ENCODE results near the gene DUOX2. TPM values are rescaled to one million over a fixed set of nuclear protein-coding genes. Genes with fewer than 3 reads are reported as not detected.
"Not testable (repeated sequence)": the region's sequence is repeated elsewhere in the genome, so short reads cannot be mapped to it uniquely, and the experiment has no call there.

Gene DUOX2
- total RNA-seq, 1 donor from 2014 or later: 20.6 TPM

GRCh38 chr15:45139770-45140169 lies 25.8 kb upstream of the DUOX2 start:
- intact Hi-C loops (cut with DNase I): no loop called here
- no peaks in the 10 kb centered on the region for H3K9me3 ChIP-seq
- H3K27me3 ChIP-seq: peaks cover 5% of the 10 kb centered on the region
- H3K4me3 ChIP-seq: no peak overlapping the region
- H3K27ac ChIP-seq: no peak overlapping the region
- no peak for DNase-seq (ENCODE audit: extremely low spot score in 2 of 2)
- TF ChIP-seq POLR2AphosphoS5 (IDR thresholded peaks at IDR 0.05; ENCODE audit: insufficient read depth in 1 of 2, low read depth in 1 of 2): no peak
- no peaks in the 10 kb centered on the region for H3K4me1 ChIP-seq
- H3K36me3 ChIP-seq: no peaks in the 10 kb centered on the region

GRCh38 chr15:45138814-45139765 lies 25.1 kb upstream of the DUOX2 start:
- Histone ChIP-seq H3K27me3 (peaks cover 6% of the 10 kb centered on the region), H3K27ac (no peak overlapping the region), H3K4me1 (no peaks in the 10 kb centered on the region), H3K4me3 (no peak overlapping the region), H3K36me3 (no peaks in the 10 kb centered on the region), H3K9me3 (no peaks in the 10 kb centered on the region)
- intact Hi-C loops (cut with DNase I): no loop called here
- TF ChIP-seq POLR2AphosphoS5 (IDR thresholded peaks at IDR 0.05; ENCODE audit: insufficient read depth in 1 of 2, low read depth in 1 of 2) (no peak), CTCF (IDR thresholded peaks at IDR 0.05) (no peak), POLR2A (IDR thresholded peaks at IDR 0.05) (no peak)
- DNase-seq (ENCODE audit: extremely low spot score in 2 of 2): no peak

- no peak for TF ChIP-seq CTCF (IDR thresholded peaks at IDR 0.05)
- TF ChIP-seq POLR2A (IDR thresholded peaks at IDR 0.05): no peak
- TF ChIP-seq POLR2AphosphoS5 (IDR thresholded peaks at IDR 0.05; ENCODE audit: insufficient read depth in 1 of 2, low read depth in 1 of 2): no peak
- no peaks in the 10 kb centered on the region for H3K36me3 ChIP-seq
- no peak overlapping the region for H3K4me3 ChIP-seq
- H3K9me3 ChIP-seq: no peaks in the 10 kb centered on the region
- peaks cover 6% of the 10 kb centered on the region for H3K27me3 ChIP-seq
- H3K27ac ChIP-seq: no peak overlapping the region
- intact Hi-C loops (cut with DNase I): no loop called here
- DNase-seq (ENCODE audit: extremely low spot score in 2 of 2): no peak
- H3K4me1 ChIP-seq: no peaks in the 10 kb centered on the region
Observed at GRCh38 chr15:45137703-45138102, 23.7 kb upstream of the DUOX2 start.

- H3K9me3 ChIP-seq: no peaks in the 10 kb centered on the region
- TF ChIP-seq POLR2A (IDR thresholded peaks at IDR 0.05) (no peak), POLR2AphosphoS5 (IDR thresholded peaks at IDR 0.05; ENCODE audit: insufficient read depth in 1 of 2, low read depth in 1 of 2) (no peak), CTCF (IDR thresholded peaks at IDR 0.05) (no peak)
- intact Hi-C loops (cut with DNase I): no loop called here
- no peak for DNase-seq (ENCODE audit: extremely low spot score in 2 of 2)
- H3K4me3 ChIP-seq: no peak overlapping the region
- no peak overlapping the region for H3K27ac ChIP-seq
- no peaks in the 10 kb centered on the region for H3K4me1 ChIP-seq
- H3K36me3 ChIP-seq: no peaks in the 10 kb centered on the region
- H3K27me3 ChIP-seq: peaks cover 6% of the 10 kb centered on the region
Observed at GRCh38 chr15:45136378-45136764, 22.4 kb upstream of the DUOX2 start.

- H3K9me3 ChIP-seq; H3K27ac ChIP-seq; H3K4me1 ChIP-seq; H3K27me3 ChIP-seq; intact Hi-C loops (cut with DNase I); DNase-seq (ENCODE audit: extremely low spot score in 2 of 2); H3K36me3 ChIP-seq; H3K4me3 ChIP-seq: not testable (repeated sequence)
Observed at GRCh38 chr15:45135705-45136377, 21.9 kb upstream of the DUOX2 start.
